ENCODE measurements around the gene RFC1.
"Not testable (repeated sequence)": the region's sequence is repeated elsewhere in the genome, so short reads cannot be mapped to it uniquely, and the experiment has no call there.

Gene RFC1

DNA sequence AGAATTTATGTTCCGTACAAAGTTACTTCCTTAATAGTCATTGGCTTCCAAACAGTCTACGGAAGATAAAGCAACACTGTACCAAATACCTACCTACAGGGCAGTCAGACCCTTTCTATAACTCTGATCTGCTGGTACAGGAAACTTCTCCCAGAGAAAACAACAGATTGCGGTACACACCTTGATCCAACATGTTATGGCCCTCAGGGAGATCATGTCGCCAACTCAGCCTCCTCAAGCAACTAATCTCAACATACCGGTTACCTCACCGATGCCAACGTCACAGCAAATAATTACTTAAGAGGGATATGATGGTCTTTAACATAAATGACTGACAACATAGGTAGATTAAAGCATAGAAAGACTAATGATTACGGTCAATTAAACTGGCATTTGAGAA lies 70.4 kb downstream of the RFC1 start:
- no peak for FAIRE-seq

GRCh38 chr4:39292433-39292832 lies 73.7 kb downstream of the RFC1 start:
- FAIRE-seq, result not testable (repeated sequence)

- no peak for FAIRE-seq
These were observed 74.5 kb downstream of the RFC1 start for GRCh38 chr4:39291686-39292085.

DNA sequence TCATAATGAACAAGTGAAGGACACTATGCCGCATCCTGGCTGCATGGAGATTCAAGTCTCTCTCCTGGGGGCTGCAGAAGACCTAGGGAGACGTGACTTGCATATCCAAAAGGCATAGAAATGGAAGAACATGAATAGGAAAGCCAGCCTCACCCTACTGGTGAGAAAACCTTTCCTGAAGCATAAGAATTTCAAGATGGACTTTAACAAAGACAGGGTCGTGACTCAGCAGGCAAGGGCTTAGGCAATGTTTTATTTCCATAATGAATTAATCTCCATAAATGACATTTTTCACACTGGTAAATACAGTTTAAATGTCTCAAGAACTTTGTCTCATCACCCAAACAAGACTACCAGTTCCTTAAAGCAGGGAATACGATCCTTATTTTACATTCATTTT lies 78.9 kb downstream of the RFC1 start:
- no peak for FAIRE-seq

DNA sequence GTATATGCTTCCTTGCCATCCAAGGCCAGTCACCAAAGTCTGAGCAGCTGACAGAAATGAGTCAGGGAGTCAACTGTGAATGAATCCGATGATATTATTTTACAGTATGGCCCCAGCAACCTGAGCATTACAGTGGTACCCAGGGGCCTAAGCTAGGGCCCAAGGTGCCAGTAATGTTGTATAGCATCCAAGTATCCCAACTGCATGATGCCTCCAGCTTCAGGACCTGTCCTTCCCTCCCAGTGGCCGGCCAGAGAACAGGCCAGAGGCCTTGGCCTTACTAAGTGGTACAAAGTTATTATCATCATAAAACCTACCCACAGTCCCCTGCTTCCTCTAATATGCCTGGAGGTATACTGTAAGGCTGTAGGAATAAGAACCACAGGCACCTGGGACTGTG lies 79.9 kb downstream of the RFC1 start:
- no peak for FAIRE-seq

DNA sequence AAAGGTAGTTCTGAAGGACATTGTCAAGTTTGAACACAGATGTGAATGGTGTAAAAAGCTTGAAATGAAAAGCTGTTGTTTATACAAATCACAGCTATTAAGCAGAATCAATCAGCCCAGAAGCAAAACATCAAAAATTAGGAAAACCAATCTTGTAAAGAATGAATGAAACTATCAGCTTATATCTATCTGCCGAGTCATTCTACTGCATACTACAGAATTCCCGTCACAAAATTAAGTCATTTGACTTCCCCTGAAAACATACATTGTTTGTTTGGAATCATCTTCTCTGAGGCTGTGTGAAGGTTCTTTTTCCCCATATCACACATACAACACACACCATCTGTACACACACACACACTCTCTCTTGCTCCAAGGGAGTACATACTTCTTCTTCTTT lies 80.3 kb downstream of the RFC1 start:
- no peak for FAIRE-seq

- no peak for FAIRE-seq
These were observed 80.9 kb downstream of the RFC1 start for GRCh38 chr4:39285111-39285795.

GRCh38 chr4:39280770-39281169 lies 85.4 kb downstream of the RFC1 start:
- no peak for FAIRE-seq

DNA sequence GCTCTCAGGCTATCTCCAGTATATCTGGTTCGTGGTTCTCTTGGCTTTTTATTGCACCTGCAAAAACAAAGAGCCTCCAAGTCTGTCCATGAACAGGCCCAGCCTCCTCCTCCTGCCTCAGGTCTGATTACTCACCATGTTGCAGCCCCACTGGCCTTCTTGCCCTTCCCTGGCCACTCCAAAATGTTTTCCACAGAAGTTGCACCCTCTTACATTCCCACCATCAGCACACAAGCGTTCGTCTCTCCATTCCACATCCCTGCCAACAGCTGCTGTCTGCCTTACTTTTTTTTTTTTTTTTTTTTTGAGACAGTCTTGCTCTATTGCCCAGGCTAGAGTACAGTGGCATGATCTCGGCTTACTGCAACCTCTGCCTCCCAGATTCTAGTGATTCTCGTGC lies 86.7 kb downstream of the RFC1 start:
- FAIRE-seq, result no peak

DNA sequence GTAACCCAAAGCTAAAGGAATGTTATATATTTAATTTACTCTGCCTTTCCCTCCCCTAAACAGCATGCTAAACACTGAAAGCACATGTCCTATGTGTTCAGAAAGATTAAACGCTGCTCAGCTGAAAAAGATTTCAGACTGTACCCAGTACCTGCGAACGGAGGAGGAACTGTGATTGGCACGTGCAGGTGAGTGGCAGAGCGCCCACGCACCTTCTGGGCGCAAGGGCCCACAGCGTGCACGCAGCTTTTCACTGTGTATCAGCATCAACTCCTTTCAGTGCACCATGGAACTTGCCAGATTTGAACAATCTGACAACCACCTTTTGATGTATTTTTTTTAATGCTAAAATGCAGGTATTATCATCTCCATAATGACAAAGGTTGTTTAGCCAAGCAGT lies 87.7 kb downstream of the RFC1 start:
- FAIRE-seq, result no peak

GRCh38 chr4:39277661-39278060 lies 88.5 kb downstream of the RFC1 start:
- FAIRE-seq, result not testable (repeated sequence)

DNA sequence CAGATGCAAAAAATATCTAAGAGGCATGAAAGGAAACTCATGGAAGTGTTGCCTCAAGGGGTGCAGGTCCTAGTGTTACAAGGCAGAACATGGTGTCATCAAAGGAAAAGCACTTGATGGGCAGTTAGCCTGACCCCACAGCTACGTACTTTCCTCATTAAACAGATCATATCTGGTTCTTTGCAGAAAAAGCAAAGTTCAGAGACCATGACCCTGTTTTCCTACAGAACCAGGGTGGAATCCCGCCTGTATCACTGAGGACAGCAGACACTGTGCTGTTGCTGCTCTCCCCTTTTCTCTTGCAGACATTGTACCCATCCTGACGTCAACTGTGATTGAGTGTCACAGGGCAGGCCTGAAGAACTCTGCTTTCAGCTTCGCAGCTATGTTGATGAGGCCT lies 91.7 kb downstream of the RFC1 start:
- FAIRE-seq, result no peak

- no peak for FAIRE-seq
These were observed 102.3 kb downstream of the RFC1 start for GRCh38 chr4:39263895-39264294.

- FAIRE-seq, result no peak
These were observed 106.4 kb downstream of the RFC1 start for GRCh38 chr4:39259571-39260330.

DNA sequence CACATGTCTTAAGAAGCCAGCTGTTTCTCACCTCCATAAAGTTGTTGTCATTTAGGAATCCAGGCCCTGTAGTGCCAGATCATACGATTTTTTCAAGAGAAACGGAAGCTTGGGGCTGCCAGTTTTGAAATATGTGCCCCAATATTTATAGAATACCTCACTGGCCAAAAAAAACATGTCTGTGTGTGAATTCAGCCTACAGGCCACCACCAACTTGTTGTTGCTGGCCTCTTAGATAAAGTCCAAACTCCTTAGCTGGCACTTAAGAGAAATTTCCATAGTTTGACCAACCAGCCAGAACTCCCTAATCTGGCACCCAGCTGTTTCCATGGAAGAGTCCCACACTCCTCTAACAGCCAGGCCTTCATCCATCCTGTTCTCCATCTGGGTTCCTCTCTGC lies 109.7 kb downstream of the RFC1 start:
- FAIRE-seq, result no peak

- FAIRE-seq, result no peak
These were observed 110.3 kb downstream of the RFC1 start for GRCh38 chr4:39255871-39256270.

GRCh38 chr4:39255266-39255665 lies 110.9 kb downstream of the RFC1 start:
- no peak for FAIRE-seq

GRCh38 chr4:39243462-39243861 lies 122.7 kb downstream of the RFC1 start:
- no peak for FAIRE-seq
